Activated CD8-positive, alpha-beta memory T cell treated with anti-CD3 and anti-CD28 coated beads for 4 hours (primary cell): ENCODE results near the gene ITSN2.
"Not testable (repeated sequence)": the region's sequence is repeated elsewhere in the genome, so short reads cannot be mapped to it uniquely, and the experiment has no call there.

Experiments
- DNase-seq, 2 donors: peaks; one replicate each; pipeline ENCODE4 v3.0.0-alpha.2; 2020; ENCODE audit warnings: low read depth in 2 of 2

ITSN2 gene

DNA sequence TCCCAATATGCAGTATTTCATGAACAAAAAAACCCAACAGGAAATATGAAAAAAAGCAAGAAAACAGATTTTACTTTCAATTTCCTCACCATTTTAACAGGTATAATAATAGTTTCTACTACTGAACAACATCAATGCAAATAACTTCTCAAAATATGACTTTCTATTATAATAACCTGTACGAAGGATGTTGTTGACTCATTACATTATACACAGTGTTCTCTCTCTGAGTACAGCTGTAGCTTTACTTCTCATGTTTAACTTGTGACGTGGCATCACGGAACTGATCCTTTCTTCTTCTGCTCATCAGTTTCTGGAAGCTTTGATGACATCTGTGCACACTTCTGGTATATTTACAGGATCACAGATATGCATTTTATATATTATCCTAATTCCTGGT, 145.5 kb downstream of the ITSN2 start:
- no peak for DNase-seq

DNA sequence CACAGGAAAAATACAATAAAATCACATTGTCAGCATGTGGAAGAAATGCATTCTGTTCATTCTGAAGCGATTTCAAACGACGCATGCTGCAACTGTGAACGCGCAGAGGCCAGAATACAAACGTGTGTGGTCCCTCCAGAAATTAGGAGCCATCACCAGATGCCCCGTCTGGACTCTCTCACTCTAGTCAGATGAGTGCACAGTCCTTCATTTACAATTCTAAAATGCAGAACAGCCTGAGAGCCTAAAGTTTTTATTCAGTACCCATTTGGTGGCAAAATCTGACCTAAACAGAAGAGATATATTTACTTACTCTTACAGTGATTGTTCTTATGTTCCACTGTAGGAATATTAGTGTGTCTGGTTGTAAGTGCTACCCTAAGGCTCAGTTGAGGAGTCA, 148.9 kb downstream of the ITSN2 start:
- DNase-seq = no peak

DNA sequence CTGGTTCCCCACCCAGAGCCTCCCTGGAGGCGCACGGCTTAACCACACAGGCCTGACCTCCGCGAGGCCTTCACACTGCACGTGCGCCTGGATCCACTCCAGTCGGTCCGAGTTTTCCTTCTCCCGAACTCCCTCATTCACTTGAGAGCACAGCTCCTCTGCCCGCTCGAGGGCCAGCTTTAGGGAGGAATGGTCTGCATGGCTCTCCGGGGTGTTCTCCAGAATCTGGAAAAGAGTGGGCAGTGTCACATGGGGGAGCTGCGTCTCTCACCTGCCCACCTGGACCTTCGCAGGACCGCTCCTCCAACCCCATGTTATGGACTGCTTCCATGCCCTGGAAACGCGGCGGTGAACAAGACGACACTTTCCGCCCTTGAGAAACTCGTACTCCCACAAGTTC, 149.6 kb downstream of the ITSN2 start:
- DNase-seq = no peak

DNA sequence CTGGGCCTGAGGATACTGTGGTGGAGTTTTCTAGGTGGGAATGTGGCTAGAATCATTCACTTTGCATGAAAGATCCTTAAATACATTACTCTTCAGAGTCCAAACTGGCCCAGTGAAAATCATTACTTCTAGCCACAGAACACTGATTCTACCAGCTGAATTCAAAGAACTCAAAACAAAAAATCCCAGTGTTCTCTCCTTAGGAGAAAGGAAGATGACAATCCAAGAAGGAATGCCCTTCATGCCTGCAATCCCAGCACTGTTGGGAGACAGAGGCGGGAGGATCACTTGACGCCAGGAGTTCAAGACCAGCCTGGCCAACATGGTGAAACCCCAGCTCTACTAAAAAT, 150.3 kb downstream of the ITSN2 start:
- no peak for DNase-seq

DNA sequence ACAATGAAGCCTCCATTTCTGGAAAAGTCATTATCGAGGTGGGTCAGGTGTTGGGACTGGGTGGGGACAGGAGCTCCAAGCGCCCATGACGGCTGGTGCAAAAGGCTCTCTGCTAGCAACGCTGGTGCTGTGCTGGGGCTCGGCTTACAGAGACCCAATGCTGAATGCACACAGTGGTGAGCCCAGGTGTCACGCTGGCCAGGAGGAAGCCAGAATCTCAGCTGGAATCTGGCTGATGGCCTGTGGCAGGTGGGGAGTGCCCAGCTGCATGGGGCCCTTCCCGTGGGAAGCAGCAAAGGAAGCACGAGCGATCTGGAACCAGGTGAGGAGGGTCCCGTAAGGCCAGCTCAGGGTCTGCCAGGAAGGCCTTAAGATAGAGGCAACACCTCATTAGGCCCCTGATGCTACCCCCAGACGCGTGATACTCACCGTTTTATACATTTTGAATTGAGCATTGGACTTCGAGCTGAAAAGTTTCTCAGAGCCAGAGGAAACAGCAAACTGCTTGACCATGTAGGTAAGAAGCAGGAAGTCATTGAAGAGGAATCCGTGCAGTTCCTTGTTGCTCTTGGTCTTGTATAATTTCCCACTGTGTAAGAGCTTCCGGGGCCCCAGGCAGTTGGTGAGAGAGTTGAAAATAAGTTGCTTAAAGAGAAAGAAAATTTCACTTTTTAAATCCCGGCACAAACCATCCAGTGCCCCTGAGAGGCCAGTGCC, 150.8 kb downstream of the ITSN2 start:
- no peak for DNase-seq

DNA sequence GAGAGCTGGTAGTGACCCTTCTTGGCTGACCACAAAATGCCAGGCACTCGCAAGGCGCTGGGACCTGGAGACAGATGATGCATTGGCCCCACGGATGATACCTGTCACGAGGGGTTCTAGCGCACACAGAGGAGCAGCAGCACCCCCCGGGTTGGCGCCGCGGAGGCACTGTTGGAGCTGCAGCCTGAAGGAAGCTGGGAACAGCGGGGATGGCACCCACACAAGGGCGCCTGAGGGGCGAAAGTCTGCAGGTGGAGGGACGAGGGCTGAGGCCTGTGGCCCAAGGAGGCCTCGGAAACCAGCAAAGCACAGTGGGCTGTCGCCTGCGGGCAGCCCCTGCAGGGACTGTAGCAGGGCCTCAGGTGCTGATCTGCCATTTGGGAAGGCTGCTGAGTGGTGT, 151.8 kb downstream of the ITSN2 start:
- DNase-seq = no peak

DNA sequence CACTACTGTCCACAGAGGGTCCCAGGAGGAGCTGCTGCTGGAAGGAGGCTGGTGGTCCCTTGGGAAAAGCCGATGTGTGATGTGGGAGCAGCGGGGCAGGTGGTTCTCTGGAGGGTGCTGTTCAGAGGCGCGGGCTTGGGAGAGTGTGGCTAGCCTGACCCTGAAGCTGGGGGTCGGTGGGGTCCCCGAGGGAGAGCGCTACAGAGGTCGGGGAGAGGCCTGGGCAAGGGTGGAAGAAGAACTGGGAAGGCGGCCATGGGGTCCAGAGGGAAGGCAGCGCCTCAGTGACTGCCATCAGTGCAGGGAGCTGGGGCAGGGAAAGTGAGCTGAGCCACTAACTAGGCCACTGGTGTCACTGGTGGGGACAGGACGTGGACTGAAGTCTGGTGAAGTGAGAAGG, 153.0 kb downstream of the ITSN2 start:
- DNase-seq = no peak

DNA sequence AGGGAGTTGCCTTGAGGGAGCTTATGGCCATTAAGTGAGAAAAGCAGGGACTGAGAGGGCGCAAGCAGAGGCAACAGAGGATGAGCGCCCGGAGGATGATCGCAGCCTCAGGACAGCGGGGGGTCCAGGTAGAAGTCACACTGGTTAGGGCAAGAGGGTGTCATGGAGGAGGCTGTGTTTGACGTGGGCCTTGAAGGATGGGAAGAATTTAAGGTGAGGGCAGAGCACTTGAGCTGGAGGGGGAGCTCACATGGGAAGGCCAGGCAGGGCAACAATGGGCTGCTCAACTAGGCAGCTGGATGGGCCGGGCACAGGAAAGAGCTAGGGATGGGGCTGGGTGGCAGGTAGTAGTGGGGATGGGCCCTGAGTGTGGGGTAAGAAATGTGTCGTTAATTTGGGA, 153.6 kb downstream of the ITSN2 start:
- no peak for DNase-seq

DNA sequence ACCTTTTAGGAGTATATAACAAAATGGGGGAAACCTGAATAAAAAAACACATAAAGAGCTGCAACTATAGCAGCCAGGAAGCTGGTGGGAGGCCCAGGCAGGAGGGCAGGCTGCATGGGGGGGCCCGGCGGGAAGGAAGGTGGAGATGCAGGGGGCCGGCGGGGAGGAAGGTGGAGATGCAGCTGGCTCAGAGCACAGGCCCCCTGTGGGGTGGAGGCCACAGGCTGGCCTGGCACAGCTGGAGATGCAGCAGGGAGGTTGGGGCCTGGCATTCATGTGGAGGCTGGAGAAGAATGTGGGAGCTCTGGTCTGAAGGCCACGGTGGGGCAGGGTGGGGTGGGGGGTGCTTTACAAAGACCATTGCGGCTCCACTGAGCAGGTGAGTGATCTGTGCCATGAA, 154.1 kb downstream of the ITSN2 start:
- no peak for DNase-seq

DNA sequence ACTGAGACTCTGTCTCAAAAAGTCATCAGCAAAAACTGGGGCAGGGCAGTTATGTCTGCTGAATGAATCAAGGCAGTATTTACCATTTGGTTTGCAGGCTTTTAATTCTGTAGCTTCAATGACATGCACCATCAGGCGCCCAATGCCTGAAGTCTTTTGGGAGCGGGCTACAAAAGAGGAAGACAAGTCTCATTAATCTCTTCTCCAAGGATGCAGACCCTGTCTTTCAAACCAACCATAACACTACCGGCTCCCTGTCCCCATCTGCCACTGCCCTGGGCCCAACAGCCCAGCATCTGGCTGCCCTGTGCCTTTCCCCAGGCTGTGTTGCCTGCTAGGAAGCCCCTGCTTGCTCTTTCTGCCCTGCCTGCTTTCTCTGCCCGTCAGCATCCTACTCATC, 155.2 kb downstream of the ITSN2 start:
- no peak for DNase-seq

DNA sequence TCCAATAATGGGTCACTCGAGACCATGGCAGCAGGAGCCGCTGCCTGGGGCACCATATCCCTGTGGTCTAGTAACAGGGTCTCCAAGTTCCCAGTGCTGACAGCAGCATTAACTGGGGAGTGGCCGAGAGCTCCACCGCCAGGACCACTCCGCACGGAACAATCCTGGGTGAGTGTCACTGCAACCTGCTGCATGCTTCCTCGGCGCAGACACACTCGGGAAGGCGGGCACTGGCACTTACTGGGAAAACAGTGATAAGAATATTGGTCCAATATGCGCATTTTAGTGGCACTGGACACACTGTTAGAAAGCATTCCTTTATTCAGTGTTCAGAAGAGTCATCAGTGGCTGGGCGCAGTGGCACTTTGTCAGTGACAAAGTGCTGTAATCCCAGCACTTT, 155.8 kb downstream of the ITSN2 start:
- DNase-seq = no peak

DNA sequence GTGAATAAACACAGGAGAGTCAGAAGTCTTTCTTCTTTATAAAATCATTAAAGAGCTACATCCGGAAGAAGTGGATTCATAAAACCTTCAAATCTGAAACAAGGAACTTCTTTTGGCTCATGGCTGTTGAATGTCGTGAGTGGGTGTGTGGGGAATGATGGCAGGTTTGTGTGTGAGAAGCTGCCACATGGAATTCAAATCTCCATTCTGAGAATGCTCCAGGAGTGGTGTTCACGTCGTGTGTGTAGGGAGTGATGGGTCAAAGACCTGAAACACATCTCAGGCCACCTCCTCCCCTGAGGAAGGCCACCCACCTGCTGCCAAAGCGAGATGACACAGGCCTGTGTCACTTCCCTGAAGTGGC, 156.6 kb downstream of the ITSN2 start:
- no peak for DNase-seq

DNA sequence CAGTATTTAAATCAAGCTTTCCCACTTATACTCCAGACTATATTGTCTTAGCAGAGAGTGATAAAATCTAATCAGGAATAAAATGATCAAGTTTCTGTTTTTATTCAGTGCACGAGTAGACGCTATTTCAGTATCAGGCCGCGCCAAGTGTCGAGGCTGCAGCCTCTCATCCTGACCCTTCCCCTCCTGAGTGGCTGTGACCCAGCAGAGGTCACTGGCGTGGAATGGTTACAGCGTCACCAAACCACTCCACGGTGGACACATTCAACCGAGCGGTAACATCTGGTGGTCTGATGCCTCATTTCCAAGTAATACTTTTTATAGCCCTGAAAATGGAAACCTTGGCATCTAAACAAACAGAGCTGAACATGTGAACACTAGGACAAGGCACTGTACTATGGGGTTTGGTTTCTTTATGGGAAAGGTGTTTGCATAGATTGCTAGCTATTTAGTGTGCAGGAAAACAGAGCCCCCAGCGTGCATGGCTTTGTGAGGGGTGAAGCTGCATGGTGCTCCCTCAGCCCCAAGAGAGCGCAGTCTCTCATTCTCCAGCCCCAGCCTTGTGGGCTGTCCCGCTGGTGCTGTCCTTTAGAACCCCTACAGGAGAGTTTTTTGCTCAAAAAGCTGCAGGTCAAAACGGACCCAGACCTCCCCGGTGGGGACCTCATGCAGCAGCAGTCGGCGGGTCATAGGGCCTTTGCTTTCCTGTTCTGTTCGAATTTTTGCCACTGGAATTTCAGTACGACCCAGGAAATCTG, 157.1 kb downstream of the ITSN2 start:
- no peak for DNase-seq

DNA sequence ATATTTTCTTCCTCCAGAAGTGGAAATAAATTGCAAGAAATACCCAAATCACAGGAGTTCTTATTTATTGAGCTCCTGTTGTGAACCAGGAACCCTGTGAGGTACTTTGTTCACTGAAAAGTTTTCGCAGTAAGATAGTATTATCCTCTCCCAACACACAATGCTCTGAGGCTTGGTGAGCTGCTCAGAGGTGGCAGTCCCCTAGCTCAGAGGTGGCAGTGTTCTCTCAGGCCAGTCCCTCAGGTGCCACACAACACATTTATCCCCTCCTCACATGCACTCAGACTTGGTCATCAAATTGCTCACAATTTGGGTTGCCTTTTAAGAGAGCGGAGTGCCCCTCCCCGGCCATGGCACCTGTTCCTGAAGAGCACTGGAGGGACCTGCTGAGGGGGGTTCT, 159.5 kb downstream of the ITSN2 start:
- DNase-seq = no peak

DNA sequence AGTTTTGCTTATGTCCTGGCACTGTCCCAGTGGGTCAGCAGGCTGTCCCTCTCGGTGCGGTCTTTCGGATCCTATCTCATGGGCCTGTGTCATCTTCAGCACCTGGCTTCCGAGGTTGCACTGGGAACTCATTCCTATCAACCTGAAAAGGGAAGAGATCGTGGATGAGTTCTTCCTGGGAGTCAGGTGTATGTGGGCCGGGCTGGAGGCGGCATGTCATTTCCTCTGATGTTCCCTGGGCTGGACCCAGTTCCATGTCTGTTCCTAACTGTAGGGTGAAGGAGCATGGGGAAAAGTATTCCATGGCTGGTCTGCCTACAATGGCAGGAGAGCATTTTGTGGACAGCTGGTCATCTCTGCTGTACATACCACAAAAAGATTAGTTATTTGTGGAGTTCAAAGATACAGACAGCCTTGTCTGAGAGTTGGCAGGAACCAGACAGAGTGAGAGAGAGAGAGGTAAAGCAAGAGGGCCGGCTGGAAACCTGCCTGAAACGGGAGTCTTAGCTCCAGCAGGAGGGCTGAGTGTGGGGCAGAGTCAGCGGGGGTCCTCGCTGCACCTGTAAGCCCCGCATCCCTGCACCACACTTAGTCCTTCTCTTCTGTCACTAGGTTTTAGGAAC, 160.3 kb downstream of the ITSN2 start:
- no peak for DNase-seq

DNA sequence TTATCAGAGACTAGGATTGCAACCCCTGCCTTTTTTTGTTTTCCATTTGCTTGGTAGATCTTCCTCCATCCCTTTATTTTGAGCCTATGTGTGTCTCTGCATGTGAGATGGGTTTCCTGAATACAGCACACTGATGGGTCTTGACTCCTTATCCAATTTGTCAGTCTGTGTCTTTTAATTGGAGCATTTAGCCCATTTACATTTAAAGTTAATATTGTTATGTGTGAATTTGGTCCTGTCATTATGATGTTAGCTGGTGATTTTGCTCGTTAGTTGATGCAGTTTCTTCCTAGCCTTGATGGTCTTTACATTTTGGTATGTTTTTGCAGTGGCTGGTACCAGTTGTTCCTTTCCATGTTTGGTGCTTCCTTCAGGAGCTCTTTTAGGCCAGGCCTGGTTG, 163.1 kb downstream of the ITSN2 start:
- not testable (repeated sequence) for DNase-seq

DNA sequence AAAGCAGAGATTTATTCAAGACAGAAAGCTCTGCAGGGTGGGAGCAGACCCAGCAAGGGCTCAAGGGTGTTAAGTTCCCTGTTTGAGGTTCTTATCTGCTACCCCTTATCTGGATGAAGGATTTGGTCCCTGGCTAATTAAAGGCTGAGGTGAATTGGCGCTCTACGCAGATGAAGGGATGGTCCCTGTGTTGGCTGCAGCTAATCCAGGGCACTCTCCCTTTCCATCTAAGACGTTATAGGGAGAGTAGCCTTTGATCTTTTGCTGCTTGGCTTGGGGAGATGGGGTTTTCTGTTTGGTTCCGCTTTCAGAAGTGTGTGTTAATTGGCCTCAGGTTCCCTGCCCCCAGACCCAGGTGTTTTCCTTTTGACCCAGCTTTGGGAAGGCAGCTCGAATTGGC, 168.5 kb downstream of the ITSN2 start:
- DNase-seq = no peak

DNA sequence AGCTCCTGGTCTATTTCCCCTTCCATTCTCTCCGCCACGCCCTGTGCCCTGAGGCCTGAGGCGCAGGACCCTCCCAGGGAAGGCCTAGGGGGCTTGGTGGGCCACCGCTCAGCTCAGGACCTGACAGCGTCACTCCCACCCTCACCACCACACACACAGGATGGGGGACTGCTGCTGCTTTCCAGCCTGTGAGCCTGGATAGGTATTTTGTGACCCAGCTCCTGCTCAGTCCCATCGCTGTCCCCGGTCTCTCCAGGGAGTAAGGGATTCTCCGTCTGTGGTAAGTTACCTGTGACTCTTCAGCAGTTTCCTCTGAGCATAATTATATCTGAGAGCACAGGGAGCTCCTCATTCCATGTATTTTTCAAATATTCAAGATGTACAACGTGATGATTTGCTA, 169.2 kb downstream of the ITSN2 start:
- no peak for DNase-seq

DNA sequence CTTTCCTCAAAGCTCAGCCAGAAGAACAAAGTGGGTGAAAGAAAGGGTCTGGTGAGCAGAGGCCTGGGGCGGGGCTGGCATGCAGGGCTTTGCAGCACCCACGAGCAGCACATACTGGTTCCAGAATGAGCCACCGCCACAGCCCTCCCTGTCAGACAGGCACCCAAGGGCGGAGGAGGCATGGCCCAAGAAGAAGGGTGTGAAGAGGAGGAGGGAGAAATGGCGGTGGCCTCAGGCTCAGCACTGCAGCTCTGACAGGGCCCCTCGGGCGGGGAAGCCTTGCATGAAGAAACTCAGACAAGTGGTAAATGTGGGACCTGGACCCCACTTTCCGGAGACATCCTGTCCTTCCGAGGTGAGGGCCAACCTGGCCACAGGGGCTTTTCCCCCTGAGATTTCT, 169.8 kb downstream of the ITSN2 start:
- no peak for DNase-seq

DNA sequence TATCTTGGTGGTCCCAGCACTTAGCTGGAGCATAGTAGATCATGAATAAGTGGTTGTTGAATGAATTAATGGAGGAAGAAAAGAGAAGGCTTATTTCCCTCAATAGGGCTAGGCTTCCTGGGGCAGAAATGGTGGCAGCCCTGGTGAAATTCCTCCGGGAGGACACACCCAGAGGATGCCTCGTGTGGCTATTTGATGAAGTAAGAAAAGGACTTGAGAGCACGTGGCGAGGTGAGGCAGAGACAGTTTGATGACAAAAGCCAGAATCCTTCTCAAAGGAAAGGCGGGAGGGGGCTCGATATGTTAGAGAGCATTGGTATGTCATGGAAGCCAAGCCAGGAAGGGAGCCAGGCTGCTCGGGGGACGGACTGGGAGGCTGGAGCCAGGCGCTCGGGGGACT, 170.8 kb downstream of the ITSN2 start:
- DNase-seq = no peak

DNA sequence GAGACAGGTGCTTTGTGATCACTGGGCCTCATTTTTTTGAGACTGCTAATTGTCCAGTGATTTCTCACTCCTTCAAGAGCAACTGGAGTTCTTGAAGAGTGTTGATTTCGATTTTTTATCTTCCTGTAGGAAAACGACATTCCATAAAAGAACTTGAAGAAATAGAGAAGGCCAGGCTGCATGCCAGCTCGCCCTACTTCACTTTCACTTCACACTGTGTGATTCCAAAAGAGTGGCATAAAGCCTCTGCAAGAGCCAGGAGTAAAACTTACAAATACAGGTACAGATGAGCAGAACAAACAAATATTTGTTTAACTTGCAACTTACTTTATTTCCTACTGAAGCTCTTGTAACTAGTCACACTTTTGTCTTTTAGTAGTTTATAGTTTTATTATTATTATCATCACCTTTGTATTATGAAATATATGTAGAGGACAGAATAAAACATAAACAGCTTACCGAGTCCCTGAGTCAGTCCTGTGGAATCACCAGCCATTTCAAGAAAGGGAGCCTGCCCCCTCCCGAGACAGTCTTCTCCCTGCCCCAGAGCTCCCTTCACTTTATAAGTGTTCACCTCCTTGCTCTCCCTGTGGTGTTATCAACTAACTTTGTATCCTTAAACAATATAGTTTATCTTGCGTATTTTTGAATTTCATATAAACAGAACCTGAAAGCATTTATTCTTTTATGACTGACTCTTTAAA, 176.8 kb downstream of the ITSN2 start:
- no peak for DNase-seq

DNA sequence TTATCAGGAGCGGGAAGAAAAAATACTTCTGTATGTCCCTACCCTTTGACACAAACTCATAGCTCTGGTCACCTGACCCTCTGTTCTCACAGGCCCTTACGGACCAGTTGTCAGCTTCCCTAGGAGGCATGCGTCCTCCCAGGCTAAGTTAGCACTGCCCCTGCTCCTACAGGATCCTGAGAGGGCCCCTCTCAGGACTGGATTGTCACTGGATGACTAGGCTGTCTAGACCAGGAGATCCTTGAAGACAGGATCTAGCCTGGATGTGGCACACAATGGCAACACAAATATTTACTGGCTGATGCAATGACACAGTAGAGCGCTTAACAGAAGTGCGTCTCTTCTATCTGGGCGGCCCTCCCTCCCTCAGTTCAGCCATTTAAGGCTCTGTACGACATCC, 177.8 kb downstream of the ITSN2 start:
- DNase-seq = no peak

DNA sequence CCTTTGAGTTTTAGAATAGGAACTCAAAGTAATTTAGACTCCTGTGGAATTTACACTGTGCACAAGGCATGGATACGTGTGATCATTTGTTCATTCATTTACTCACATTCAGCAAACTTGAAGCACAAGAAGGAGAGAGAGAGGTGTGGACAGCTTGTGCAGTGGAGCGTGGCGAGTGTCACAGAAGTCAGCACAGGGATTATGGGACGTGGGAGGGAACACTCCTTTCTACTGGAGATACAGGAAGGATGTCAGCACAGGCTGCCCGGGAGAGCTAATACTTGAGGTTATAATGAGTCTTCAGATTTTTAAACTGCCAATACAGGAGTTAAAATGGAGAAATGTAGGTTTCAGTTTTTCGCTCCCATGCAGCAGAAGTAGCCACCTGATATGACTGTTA, 178.5 kb downstream of the ITSN2 start:
- DNase-seq = no peak
